ENCODE measurements around the gene AKIP1. TPM values are rescaled to one million over a fixed set of nuclear protein-coding genes. Genes with fewer than 3 reads are reported as not detected.
A peak's percentile ranks its signal among the peaks of the same experiment; 100 is the strongest.
"Not testable (repeated sequence)": the region's sequence is repeated elsewhere in the genome, so short reads cannot be mapped to it uniquely, and the experiment has no call there.

Gene AKIP1
- total and polyA plus RNA-seq, 2 donors: 18.7 to 30.7 TPM

DNA sequence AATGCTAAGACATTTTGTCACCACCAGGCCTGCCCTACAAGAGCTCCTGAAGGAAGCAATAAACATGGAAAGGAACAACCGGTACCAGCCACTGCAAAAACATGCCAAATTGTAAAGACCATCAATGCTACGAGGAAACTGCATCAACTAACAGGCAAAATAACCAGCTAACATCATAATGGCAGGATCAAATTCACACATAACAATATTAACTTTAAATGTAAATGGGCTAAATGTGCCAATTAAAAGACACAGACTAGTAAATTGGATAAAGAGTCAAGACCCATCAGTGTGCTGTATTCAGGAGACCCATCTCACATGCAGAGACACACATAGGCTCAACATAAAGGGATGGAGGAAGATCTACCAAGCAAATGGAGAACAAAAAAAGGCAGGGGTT is 19.8 kb upstream of the AKIP1 start:
- WGBS: 82% methylated on average over 2 of the region's 2 CpGs
- not testable (repeated sequence) for DNase-seq (ENCODE audit: extremely low spot score)

GRCh38 chr11:8899119-8899753 is 11.8 kb upstream of the AKIP1 start:
- Histone ChIP-seq H3K4me1 (ENCODE audit: insufficient read depth) (no peaks in the 10 kb centered on the region), H3K4me3 (ENCODE audit: low read depth, low read length) (no peak overlapping the region), H3K36me3 (ENCODE audit: insufficient read depth) (no peaks in the 10 kb centered on the region), H3K27ac (ENCODE audit: low read depth) (no peak overlapping the region)
- DNase-seq (ENCODE audit: extremely low spot score): no peak

More for the DNA sequence above, 19.8 kb upstream of the AKIP1 start:
- not testable (repeated sequence) for H3K27ac ChIP-seq (ENCODE audit: low read depth); H3K4me3 ChIP-seq (ENCODE audit: low read depth, low read length); H3K36me3 ChIP-seq (ENCODE audit: insufficient read depth); H3K4me1 ChIP-seq (ENCODE audit: insufficient read depth)

- H3K36me3 ChIP-seq (ENCODE audit: insufficient read depth): no peaks in the 10 kb centered on the region
- no peak overlapping the region for H3K4me3 ChIP-seq (ENCODE audit: low read depth, low read length)
- WGBS: 83% methylated on average over 5 of the region's 5 CpGs
- H3K4me1 ChIP-seq (ENCODE audit: insufficient read depth): no peaks in the 10 kb centered on the region
- no peak overlapping the region for H3K27ac ChIP-seq (ENCODE audit: low read depth)
- DNase-seq (ENCODE audit: extremely low spot score): no peak
Measured at GRCh38 chr11:8905528-8906165, 5.3 kb upstream of the AKIP1 start.

- 91% methylated on average over 1 of the region's 1 CpG for WGBS
- no peaks in the 10 kb centered on the region for H3K4me1 ChIP-seq (ENCODE audit: insufficient read depth)
- DNase-seq (ENCODE audit: extremely low spot score): no peak
- no peak overlapping the region for H3K27ac ChIP-seq (ENCODE audit: low read depth)
- no peak overlapping the region for H3K4me3 ChIP-seq (ENCODE audit: low read depth, low read length)
- H3K36me3 ChIP-seq (ENCODE audit: insufficient read depth): no peaks in the 10 kb centered on the region
Measured at GRCh38 chr11:8907116-8907515, 3.9 kb upstream of the AKIP1 start.

DNA sequence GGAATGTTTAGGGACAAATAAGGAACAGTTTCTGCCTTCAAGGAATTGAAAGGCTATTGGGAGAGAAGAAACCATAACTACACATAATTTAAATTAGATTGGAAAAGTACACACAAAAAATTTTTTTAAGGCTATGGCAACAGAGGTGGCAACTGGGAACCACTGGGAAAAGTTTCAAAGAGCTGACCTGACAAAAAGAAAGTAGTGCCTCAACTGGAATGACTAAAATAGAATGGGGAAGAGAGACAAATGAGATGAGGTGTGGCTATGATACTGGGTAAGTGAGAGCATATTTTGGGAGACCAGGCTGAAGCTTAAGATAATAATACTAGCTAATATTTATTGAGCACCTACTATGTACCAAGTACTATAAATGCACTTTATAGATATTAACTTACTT is 2.9 kb upstream of the AKIP1 start:
- no peak overlapping the region for H3K27ac ChIP-seq (ENCODE audit: low read depth)
- no peaks in the 10 kb centered on the region for H3K36me3 ChIP-seq (ENCODE audit: insufficient read depth)
- no peaks in the 10 kb centered on the region for H3K4me1 ChIP-seq (ENCODE audit: insufficient read depth)
- no peak overlapping the region for H3K4me3 ChIP-seq (ENCODE audit: low read depth, low read length)
- no peak for DNase-seq (ENCODE audit: extremely low spot score)

DNA sequence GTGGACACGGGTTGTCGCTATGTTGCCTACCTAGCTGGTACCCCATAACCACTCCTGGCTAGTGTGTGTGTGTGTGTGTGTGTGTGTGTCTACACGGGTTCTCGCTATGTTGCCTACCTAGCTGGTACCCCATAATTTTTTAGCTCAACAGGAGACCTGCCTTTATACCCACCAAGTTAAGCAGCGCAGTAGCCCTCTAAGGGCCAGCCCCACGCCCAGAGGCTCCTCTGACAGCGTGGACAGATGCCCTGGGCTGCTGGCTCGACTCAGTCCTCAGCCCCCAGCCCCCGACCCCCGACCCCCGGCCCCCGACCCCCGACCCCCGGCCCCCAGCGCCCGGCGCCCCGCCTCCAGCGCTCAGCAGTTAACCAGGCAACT is 351 bp upstream of the AKIP1 start:
- 5% methylated on average over 19 of the region's 19 CpGs for WGBS
- Histone ChIP-seq H3K36me3 (ENCODE audit: insufficient read depth) (no peaks in the 10 kb centered on the region), H3K4me1 (ENCODE audit: insufficient read depth) (no peaks in the 10 kb centered on the region), H3K4me3 (ENCODE audit: low read depth, low read length) (peak overlapping the region; percentile 86), H3K27ac (ENCODE audit: low read depth) (no peak overlapping the region)
- DNase-seq (ENCODE audit: extremely low spot score): no peak

GRCh38 chr11:8913961-8914660 is 3.1 kb downstream of the AKIP1 start:
- H3K36me3 ChIP-seq (ENCODE audit: insufficient read depth): no peaks in the 10 kb centered on the region
- H3K4me3 ChIP-seq (ENCODE audit: low read depth, low read length): no peak overlapping the region
- no peak overlapping the region for H3K27ac ChIP-seq (ENCODE audit: low read depth)
- no peaks in the 10 kb centered on the region for H3K4me1 ChIP-seq (ENCODE audit: insufficient read depth)
- no peak for DNase-seq (ENCODE audit: extremely low spot score)
- 29% methylated on average over 9 of the region's 9 CpGs for WGBS

DNA sequence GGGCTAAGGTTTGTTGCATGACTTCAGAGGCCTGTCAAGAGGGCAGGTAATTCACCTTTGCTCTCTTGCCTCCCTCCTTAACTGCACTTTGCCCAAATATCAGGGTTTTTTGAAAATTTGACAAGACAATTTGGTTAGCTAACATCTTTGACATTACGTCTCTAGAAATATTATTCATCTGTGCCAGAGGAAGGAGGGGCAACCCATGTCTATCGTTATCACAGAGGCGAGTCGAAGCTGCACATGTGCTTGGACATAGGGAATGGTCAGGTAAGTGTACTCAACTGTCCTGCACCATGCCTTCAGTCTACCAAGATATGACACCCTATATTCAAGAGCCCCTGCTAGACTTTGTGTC is 3.7 kb downstream of the AKIP1 start:
- H3K36me3 ChIP-seq (ENCODE audit: insufficient read depth): no peaks in the 10 kb centered on the region
- 61% methylated on average over 4 of the region's 4 CpGs for WGBS
- no peak for DNase-seq (ENCODE audit: extremely low spot score)
- no peak overlapping the region for H3K4me3 ChIP-seq (ENCODE audit: low read depth, low read length)
- H3K27ac ChIP-seq (ENCODE audit: low read depth): no peak overlapping the region
- H3K4me1 ChIP-seq (ENCODE audit: insufficient read depth): no peaks in the 10 kb centered on the region

GRCh38 chr11:8917157-8917825 is 6.3 kb downstream of the AKIP1 start:
- peaks cover 2% of the 10 kb centered on the region for H3K36me3 ChIP-seq (ENCODE audit: insufficient read depth)
- whole genome bisulfite sequencing: 59% methylated on average over 5 of the region's 5 CpGs
- no peak for DNase-seq (ENCODE audit: extremely low spot score)
- H3K27ac ChIP-seq (ENCODE audit: low read depth): no peak overlapping the region
- no peaks in the 10 kb centered on the region for H3K4me1 ChIP-seq (ENCODE audit: insufficient read depth)
- no peak overlapping the region for H3K4me3 ChIP-seq (ENCODE audit: low read depth, low read length)

DNA sequence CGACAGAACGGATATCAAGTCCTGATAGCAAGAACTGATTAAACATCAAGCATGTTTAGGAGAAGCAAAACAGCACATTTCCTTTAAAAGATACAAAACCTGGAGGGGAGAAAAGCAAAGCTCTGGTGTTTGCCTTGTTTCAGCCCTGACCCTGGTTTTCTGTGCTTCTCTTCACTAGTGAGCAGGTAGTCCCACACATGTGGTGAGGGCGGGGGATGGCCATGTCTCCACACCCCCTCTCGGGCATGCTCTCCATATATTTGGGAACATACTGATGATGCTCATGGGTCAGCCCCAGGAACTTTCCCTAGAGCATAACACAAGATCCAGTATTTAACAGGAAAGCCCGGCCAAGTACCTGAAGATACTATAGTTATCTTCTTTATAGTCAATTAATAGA is 11.7 kb downstream of the AKIP1 start:
- H3K36me3 ChIP-seq (ENCODE audit: insufficient read depth): peaks cover 2% of the 10 kb centered on the region
- DNase-seq (ENCODE audit: extremely low spot score): no peak
- no peaks in the 10 kb centered on the region for H3K4me1 ChIP-seq (ENCODE audit: insufficient read depth)
- WGBS: 88% methylated on average over 5 of the region's 5 CpGs
- H3K4me3 ChIP-seq (ENCODE audit: low read depth, low read length): no peak overlapping the region
- no peak overlapping the region for H3K27ac ChIP-seq (ENCODE audit: low read depth)

GRCh38 chr11:8925711-8926110 is 14.7 kb downstream of the AKIP1 start:
- Histone ChIP-seq H3K36me3 (ENCODE audit: insufficient read depth) (peaks cover under 1% of the 10 kb centered on the region), H3K27ac (ENCODE audit: low read depth) (no peak overlapping the region), H3K4me3 (ENCODE audit: low read depth, low read length) (no peak overlapping the region), H3K4me1 (ENCODE audit: insufficient read depth) (no peaks in the 10 kb centered on the region)
- WGBS: 92% methylated on average over 5 of the region's 5 CpGs
- DNase-seq (ENCODE audit: extremely low spot score): no peak

GRCh38 chr11:8926236-8926635 is 15.2 kb downstream of the AKIP1 start:
- 84% methylated on average over 5 of the region's 5 CpGs for WGBS
- H3K4me3 ChIP-seq (ENCODE audit: low read depth, low read length): no peak overlapping the region
- H3K4me1 ChIP-seq (ENCODE audit: insufficient read depth): no peaks in the 10 kb centered on the region
- no peak overlapping the region for H3K27ac ChIP-seq (ENCODE audit: low read depth)
- H3K36me3 ChIP-seq (ENCODE audit: insufficient read depth): no peaks in the 10 kb centered on the region
- DNase-seq (ENCODE audit: extremely low spot score): no peak

- Histone ChIP-seq H3K36me3 (ENCODE audit: insufficient read depth) (no peaks in the 10 kb centered on the region), H3K4me1 (ENCODE audit: insufficient read depth) (no peaks in the 10 kb centered on the region), H3K27ac (ENCODE audit: low read depth) (no peak overlapping the region), H3K4me3 (ENCODE audit: low read depth, low read length) (no peak overlapping the region)
- DNase-seq (ENCODE audit: extremely low spot score): no peak
- 85% methylated on average over 5 of the region's 5 CpGs for WGBS
Measured at GRCh38 chr11:8927233-8927632, 16.2 kb downstream of the AKIP1 start.

- 97% methylated on average over 4 of the region's 4 CpGs for WGBS
- H3K27ac ChIP-seq (ENCODE audit: low read depth): no peak overlapping the region
- DNase-seq (ENCODE audit: extremely low spot score): no peak
- no peaks in the 10 kb centered on the region for H3K4me1 ChIP-seq (ENCODE audit: insufficient read depth)
- H3K36me3 ChIP-seq (ENCODE audit: insufficient read depth): no peaks in the 10 kb centered on the region
- no peak overlapping the region for H3K4me3 ChIP-seq (ENCODE audit: low read depth, low read length)
Measured at GRCh38 chr11:8928205-8928604, 17.2 kb downstream of the AKIP1 start.
